Astrocyte of the hippocampus (primary cell): Measurements from ENCODE around the gene C1S.
"Not testable (repeated sequence)": the region's sequence is repeated elsewhere in the genome, so short reads cannot be mapped to it uniquely, and the experiment has no call there.

Experiments
- DNase-seq: peaks from one replicate; pipeline ENCODE4 v3.0.0; 2011; ENCODE audit warnings: low read depth, low spot score

The C1S gene

DNA sequence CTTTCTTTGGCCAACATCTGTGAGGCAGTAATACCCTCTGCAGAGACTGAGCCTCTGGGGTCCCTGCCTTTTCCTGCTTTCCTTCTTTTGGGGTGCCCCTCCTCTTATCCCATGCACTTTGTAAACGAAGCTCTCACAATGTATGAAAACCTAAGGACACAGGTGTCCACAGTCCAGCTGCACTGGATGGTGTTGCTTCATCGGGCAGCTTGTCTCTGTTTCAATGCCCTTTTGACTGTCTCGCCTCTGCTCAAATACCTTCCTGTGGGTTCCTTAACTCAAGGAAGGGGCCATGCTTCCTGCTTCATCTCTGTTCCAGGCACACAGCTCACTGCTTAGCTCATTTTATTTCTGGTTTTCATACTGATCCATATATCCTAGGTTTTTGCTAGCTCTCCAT is 42.1 kb downstream of the C1S start:
- DNase-seq = no peak

DNA sequence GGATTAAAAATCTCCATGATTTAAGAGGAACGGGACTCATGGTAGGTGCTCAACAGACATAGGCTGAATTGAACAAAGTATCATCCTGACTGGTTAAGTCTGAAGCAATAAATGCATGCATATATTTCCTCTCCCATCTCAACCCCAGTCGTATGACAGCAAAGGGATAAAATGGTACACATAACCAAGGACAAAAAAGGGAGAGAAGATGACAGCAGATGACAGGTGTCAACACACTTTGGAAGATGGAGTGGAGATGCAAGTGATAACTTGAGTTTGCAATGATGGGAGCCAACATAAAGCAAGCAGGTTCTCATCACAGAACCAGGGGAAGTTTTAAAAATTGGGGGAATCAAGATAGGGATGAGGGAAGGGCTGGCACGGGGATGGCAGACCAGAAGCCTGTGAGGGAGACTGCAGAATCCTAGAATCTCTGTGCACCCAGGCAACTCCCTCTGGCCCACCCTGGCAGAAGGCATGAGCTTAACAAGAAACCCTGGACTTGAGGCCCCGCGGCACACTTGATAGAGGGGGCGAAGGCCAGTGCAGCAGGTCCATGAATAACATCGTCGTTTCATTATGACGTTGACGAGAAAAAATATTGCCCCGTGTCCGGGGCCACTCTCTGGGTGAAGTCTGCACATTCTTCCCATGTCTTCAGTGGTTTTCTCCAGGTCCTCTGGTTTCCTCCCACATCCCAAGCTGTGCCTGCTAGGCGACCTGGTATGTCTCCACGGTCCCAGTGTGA is 43.5 kb downstream of the C1S start:
- no peak for DNase-seq

DNA sequence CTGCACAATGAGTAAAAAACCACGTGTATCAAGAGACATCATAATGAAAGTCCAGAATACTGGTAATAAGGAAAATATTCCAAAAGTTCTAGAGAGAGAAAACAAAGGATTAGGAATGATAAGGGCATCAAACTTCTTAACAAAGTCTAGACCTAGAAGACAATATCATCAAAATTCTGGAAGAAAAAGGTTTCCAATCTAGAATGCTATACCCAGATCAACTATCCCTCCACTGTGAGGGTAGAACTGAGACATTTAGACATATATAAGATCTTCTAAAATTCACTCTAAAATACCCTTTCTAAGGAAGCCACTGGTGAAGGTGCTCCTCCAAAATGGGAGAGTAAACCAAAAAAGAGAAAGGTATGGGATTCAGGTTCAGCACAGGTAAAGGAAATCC is 45.6 kb downstream of the C1S start:
- DNase-seq = no peak

DNA sequence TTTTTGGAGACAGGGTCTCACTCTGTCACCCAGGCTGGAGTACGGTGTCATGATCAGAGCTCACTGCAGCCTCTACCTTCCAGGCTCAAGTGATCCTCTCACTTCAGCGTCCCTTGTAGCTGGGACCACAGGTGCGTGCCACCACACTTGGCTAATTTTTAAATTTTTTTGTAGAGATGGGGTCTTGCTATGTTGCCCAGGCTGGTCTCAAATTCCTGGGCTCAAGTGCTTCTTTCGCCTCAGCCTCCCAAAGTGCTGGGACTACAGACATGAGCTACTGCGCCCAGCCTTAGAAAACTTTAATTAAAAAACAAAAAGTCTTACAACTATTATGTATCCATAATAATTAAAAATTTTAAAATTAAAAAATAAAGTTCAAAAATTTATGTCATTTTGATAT is 46.7 kb downstream of the C1S start:
- DNase-seq = not testable (repeated sequence)

DNA sequence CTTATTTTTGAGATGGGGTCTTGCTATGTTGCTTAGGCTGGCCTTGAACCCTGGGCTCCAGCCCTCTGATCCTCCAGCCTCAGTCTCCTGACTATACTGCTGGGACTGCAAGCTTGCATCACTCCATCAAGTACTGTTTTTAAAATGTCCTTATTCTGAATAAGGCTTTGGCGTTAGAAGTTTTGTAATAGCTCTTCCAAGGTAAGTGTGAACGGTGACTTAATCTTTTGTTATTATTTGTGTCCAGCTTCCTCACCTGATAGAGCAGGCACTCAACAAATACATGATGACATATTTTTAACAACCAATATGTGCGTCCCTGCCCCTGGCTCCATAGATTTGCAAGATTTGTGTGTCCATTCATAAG is 47.1 kb downstream of the C1S start:
- DNase-seq = no peak

DNA sequence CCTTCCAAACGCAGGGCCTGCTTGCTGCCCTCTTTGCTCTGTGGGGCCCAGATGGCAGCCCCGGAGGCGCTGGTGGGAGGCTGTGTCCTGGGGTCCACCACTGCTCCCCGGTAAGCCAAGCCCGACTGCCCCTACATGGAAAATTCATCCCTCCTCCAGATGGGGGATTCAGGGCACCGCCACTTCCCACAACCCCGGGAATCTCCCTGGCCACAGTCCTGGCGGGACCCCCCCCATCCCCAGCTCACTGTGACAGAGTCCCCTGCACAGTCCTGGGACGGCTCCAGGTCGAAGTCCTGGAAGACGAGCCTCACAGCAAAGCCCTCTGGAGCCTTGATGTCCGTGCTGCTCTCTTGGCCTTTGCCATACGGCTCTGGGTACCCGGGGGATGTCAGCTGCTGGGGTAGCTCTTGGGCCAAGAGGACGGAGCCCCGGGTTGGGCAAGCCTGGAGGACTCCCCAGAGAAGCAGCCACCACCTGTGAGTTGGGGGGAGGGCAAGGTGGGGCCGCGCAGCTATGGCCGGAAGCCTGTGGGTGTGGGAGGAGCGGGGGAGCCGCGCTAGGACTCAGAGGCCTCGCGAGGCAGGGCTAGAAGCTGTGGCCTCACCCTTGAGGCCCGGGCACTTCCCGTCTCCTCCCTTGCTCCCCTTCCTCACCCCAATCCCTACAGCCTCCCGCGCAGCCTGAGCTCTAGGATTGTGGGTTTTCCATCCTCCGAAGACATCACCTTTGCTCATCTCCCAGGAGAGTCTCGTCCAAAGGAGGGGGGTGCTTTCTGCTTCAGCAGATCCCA is 47.7 kb downstream of the C1S start:
- peak; percentile 86 for DNase-seq

DNA sequence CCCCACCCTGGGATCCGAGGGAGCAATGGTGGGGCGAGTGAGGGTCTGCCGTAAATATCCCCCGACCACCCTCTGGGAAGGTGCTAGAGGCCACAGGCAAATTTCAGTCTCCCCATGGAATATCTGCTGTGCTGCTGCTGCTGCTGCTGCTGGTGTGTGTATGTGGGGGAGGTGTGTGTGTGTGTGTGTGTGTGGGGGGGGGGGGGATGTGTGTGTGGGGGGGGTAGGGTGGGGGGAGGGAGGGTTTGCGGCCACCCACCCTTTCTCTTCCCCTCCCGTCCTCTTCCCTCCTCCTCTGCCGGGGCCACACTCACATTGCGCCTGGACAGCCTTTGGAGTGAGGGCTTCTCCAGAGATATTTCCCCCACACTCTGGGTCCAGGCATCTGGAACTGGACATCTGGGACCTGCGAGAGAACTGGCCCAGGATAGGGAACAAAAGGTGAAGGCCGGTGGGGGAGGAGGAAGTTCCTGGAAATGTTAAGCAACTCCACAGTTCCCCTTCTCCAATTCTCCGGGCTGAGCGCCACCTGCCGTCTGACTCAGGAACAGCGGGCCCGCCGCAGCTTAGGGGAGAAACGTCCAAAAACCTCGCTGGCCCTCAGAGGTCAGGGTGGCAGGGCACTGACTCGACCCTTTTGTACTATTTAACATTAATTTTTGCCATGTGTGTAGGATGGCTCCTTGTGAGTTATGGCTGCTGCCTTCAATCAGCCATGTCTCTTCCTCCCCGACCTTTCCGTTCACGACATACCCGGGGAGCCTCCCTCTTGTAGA is 48.5 kb downstream of the C1S start, which contains the start of gene C1RL:
Gene C1RL (minus strand): TSS at position 419 of the 776 bp plus-strand sequence. CDS start 34 bp downstream, at position 385.
- peak; percentile 90 for DNase-seq

DNA sequence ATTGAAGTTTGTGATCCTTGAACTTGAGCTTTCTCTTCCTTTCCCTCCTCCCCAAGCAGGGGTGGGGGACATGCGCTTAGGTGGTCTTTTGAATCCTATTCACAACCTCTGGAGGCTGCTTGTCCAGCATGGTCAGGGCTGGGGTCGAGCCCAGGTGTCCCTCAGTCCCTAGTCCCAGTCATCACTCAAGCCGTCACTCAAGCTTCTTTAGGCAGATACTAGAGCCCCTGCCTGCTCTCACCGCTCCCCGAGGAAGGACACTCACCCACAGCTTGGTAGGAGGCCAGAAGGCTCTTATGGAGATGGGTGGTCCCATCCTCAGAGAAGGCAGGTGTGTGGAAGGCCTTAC is 49.0 kb downstream of the C1S start:
- no peak for DNase-seq

DNA sequence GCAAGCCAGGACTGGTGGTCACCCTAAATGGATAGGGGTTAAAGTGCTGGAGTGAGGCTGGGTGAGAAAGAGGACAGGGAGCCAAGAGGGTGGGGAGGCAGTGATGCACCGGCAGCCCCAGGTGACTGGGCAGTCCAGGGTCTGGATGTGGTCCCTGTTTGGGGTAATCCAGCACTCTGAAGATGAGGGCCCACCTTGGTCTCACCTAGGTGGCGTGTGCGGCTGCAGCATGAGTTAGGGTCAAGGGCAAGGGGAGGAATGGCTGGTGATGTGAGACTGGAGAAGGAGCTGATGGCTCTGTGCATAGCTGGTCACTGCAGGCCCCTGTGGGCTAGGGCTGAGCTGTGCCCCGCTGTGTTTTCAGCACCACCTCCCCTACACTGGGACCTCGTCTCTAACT is 50.1 kb downstream of the C1S start:
- no peak for DNase-seq

DNA sequence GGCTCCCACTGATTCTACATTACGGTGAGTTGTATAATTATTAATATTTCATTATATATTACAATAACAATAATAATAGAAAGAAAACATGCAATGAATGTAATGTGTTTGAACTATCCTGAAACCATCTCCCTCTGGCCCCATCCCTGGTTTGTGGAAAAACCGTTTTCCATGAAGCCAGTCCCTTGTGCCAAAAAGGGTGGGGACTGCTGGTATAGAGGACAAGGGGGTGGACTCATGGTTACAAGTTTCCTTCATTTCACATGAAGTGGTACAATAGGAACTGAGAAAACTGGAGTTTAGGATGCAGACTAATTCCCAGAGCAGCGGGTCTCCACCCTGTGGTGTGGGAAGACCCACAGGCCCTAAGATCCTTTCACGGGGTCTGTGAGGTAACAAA is 51.5 kb downstream of the C1S start:
- no peak for DNase-seq

DNA sequence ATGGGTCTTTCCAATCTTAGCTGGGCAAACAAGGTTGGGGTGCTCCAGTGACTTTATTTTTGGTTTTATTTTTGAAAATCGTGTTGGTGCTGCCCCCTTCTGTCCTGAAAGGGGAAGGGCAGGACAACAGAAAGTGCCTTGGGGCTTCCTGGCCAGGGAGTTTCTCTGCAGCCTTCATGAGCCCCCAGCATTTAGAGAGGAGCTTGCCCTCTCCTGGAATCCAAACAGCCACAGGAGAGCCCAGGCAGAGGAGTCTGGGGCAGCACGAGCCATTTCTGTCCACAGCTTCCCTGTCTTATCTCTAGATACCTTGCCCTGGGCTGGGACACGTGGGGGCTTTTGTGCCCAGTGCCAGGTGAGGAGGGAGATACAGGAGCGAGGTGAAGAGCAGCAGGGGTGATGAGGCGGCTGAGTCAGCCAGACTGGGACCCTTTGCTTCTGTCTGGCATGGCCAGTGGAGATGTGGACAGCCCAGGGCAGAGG is 52.9 kb downstream of the C1S start:
- DNase-seq = peak; percentile 57

DNA sequence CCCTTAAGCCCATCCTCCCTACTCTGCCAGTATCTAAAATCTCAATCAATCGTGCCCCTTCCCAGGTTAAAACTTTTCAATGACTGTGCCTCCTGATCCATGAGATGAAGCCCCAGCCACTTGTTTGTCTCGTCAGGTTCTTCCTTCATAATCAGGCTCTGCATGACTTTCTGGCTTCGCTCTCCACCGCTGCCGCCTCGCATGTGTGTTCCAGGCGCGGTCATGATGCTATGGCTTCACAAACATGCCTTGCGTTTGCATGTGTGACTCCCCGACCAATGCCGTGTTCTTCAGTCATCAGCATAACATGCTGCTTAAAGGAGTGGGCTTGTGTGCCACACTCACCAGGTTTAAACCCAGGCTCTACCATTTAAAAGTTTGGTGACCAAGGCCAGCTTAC is 53.5 kb downstream of the C1S start:
- no peak for DNase-seq

DNA sequence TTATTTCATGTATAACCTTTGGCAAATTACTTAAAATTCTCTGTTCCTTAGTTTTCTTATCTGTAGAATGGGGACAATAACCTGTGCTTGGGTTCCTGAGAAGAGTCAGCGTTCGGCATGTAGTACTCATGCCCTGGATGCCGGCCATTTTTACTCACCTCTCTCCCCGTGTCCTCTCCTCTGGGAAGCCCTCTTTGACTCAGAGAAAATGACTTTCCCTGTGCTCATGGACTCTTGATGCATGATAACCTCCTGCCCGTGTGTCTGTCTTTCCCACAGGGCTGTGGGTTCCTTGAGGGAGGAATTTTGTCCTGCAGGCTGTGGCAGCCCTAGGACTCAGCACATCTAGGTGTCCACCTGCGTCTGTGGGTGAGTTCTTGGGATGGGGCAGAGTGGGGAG is 54.3 kb downstream of the C1S start:
- no peak for DNase-seq

DNA sequence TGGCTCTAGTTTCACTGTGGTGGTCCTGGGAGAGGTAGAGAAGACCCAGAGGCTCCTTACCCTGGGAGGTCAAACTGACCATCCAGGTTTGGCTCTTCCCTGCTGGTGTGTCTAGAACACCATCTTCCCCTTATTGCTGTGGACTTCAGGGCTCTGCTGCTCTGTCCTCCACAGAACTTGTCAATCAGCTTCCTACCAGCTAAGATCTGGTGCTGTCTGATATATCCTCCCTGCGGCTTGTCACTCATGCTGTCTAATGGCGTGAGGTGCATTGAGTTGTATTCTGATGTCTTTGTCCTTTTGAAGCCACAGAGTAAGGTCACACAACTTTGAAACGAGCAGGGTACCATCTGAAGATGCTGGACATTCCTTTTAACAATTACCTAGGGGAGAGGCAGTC is 55.7 kb downstream of the C1S start:
- DNase-seq = no peak

DNA sequence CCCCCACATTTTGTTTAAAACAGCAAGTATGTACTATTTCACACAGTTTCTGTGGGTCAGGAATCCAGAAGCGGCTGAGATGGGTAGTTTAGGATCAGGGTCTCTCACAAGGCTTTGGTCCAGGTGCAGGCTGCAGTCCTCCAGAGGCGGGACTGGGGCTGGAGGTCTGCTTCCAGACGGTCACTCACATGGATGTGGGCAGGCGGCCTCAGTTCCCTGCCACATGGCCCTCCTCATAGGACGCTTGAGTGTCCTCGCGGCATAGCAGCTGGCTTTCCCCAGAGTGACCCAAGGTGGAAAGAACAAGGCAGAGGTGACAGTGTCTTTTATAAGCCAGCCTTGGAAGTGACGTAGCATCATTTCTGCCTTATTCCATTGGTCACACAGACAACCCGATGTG is 56.4 kb downstream of the C1S start:
- DNase-seq = no peak

DNA sequence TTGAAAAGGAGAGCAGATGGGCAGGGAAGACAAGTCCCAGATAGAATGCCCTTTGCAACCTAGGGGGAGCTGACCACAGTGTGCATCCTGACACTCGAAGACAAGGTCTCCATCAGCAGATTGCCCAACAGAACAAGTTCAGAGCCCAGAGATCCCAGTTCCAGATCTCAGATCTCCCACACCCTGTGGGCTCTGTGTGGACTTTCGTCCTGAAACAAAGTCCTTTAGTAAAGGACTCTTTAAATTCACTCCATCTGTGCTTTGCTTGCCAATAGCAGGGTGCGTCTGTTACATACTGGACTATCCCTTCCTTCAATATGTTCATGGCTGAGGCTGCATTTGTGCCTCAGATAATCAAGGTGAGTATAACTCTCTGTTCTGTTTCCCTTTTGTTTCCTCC is 57.2 kb downstream of the C1S start:
- DNase-seq = no peak

DNA sequence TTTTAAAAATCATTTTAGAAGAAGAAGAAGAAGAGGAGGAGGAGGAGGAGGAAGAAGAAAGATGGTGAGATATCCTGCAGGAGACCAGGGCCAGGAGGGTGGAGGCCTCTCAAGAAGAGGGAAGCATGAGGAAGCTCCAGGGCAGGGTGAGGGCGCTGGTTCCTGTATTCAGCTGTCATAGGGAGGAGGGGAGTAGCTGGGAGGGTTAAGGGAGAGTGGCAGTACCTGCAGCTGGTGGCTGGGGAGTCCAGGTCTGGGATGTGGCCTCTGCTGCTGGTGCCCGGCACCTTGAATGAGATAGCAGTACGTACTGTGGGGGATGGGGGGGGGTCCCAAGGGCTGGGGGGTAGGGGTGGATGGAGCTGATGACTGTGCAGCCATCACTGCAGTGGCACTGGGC is 58.4 kb downstream of the C1S start:
- DNase-seq = no peak

DNA sequence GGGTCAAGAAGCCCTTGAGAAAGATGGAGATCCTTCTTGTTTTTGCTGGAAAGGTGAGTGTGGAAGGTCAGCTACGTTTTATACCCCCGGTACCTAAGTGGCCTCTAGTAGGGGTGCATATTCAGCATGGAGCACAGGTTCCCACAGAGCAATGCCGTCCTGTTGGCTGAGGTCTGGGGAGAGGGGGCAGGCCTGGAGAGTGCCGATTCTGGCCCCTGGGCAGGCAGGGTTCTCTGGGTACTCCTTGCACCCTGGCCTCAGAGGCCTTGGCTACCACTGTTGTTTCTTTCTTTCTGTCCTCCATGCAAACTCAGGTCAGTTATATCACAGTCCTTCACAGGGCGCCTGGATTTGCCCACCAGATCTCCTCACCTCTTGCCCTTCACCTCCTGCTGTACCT is 59.6 kb downstream of the C1S start:
- DNase-seq = no peak
